Stimulated activated naive CD8-positive, alpha-beta T cell treated with anti-CD3 and anti-CD28 coated beads, Interleukin-15, Interleukin-2, amounts not matched to agents 100 ng/mL and 50 ng/mL, for 24 hours (primary cell): ENCODE data around the gene HENMT1.
"Not testable (repeated sequence)": the region's sequence is repeated elsewhere in the genome, so short reads cannot be mapped to it uniquely, and the experiment has no call there.

Experiments
- H3K27ac Mint-ChIP-seq: one replicate; pipeline ENCODE4 v1.8.0; 2021; ENCODE audit warnings: mild to moderate bottlenecking, mixed read lengths
- H3K27me3 Mint-ChIP-seq: one replicate; pipeline ENCODE4 v1.8.0; 2021; ENCODE audit warnings: mixed read lengths
- H3K36me3 Mint-ChIP-seq: one replicate; pipeline ENCODE4 v1.8.0; 2021; ENCODE audit warnings: low read depth, mixed read lengths
- H3K4me1 Mint-ChIP-seq: one replicate; pipeline ENCODE4 v1.8.0; 2021; ENCODE audit warnings: low read depth, mixed read lengths
- H3K4me3 Mint-ChIP-seq: one replicate; pipeline ENCODE4 v1.8.0; 2021; ENCODE audit warnings: mild to moderate bottlenecking, mixed read lengths
- H3K9me3 Mint-ChIP-seq: one replicate; pipeline ENCODE4 v1.8.0; 2021; ENCODE audit warnings: mixed read lengths

The HENMT1 gene

DNA sequence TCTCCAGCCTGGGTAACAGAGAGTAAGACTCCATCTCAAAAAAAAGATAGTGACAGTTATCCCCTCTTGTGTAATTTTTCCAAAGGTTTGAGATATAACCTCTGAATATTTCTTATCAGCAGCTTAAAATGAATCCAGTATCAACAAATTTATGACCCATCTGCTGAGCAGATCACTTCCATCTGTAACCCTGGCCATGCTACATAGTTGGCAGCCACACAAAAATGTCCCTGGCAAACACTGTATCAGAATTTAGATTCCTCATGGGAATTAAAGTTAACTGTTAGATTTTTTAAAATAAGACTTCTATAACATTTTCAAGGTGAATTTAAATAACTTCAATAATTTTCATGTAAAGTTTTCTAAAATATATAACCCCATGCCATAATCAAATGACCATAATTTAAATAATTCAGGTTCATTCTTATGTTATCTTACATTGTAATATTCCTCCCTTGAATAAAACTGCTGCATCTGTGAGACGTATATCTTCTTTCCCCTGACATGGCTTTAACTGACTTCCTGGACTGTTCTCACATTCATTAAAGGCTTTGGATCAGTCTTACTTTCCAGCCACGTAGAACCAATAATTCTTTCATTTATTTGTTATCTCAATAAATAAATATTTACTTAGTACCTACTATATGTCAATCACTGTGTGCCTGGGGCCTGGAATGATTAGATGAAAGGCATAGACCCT is 25.9 kb upstream of the HENMT1 start:
- Mint-ChIP-seq H3K9me3 (no peaks in the 10 kb centered on the region), H3K36me3 (no peaks in the 10 kb centered on the region), H3K27ac (no peak overlapping the region), H3K27me3 (no peaks in the 10 kb centered on the region), H3K4me1 (peaks cover 17% of the 10 kb centered on the region), H3K4me3 (no peak overlapping the region)

DNA sequence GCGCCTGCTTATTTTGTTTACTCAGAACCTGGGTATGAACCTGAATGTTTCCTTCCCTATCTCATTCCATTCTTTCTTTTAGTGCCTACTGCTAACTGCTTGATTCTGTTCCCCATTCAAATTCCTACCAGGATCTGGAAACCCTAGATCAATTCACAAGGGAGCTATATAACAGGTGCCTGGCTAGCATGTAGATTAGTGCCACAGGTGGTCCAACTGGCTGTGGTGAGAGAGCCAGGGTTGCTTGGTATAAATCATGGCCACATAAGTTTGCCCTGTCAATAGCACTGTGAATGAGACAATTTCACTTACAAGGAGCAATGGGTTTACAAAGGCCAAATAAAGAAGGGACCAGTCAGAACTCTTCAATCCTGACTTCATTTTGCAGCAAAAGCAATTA is 24.6 kb upstream of the HENMT1 start:
- Mint-ChIP-seq H3K27ac (no peak overlapping the region), H3K9me3 (no peaks in the 10 kb centered on the region), H3K4me1 (peaks cover 6% of the 10 kb centered on the region), H3K36me3 (no peaks in the 10 kb centered on the region), H3K4me3 (no peak overlapping the region), H3K27me3 (no peaks in the 10 kb centered on the region)

DNA sequence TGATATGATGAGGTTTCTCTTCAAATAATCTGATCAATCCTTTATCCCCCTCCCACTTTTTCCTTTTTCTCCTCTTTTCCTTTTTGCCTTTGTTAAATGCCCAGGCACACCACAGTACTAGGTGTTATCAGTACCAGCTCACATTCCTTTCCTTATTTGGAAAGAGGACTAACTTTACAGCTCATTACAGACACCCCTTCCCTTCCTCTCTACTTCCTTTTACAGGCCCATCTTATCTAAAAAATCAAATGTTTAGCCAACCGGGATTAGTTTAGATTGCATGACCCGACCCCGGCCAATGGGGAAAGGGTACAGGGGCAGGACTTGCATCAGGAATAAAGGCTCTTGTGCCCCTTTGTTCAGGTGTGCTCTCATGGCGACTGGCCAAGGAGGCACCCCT is 20.8 kb upstream of the HENMT1 start:
- H3K27me3 Mint-ChIP-seq, H3K4me3 Mint-ChIP-seq, H3K27ac Mint-ChIP-seq, H3K4me1 Mint-ChIP-seq, H3K9me3 Mint-ChIP-seq, H3K36me3 Mint-ChIP-seq: not testable (repeated sequence)

DNA sequence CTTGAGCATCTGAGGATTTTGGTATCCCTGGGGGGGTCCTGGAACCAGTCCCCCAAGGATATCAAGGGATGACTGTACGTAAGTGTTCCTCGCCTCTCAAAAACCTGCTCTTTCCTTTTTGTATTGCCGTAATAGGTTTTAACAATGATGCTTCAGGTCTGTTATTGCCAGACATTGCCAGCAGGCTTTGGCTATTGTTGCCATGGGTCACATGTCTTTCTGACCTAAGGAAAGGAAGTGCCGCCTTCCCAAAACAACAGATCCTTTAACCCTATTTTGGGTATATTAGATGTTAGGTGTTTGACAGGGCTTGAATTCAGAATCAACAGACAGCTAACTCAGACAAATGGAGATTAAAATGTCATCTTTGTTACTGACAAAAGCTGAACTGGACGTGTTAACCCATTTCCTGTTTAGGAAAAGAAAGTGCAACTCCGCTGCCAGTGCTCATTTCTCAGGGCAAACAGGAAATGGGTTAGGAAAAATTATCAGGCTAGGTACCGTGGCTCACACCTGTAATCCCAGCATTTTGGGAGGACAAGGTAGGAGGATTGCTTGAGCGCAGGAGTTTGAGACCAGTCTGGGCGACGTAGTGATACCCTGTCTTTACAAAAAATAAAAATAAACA is 18.8 kb upstream of the HENMT1 start:
- H3K9me3 Mint-ChIP-seq, result no peaks in the 10 kb centered on the region
- H3K27ac Mint-ChIP-seq, result peak overlapping the region; percentile 63
- H3K4me3 Mint-ChIP-seq, result peak overlapping the region; percentile 57
- H3K36me3 Mint-ChIP-seq, result no peaks in the 10 kb centered on the region
- no peaks in the 10 kb centered on the region for H3K27me3 Mint-ChIP-seq
- H3K4me1 Mint-ChIP-seq, result peaks cover 10% of the 10 kb centered on the region

DNA sequence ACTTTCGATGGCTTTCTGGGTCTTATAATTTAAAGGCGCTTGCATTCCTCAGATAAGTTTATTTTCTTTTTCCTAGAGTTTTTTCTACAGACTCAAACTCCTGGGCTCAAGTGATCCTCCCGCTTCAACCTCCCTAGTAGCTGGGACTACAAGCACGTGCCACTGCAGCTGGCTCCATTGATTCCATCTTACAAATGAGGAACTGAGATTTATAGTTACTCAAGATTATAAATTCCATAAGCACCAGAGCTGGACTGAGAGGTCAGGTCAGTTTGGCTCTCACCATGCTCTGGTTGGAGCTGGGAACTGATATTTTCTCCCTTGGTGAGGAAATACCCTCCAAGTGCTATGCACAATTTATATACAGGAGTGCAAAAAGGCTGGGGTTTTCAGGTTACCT is 17.8 kb upstream of the HENMT1 start:
- Mint-ChIP-seq H3K27me3 (no peaks in the 10 kb centered on the region), H3K36me3 (no peaks in the 10 kb centered on the region), H3K4me3 (no peak overlapping the region), H3K9me3 (no peaks in the 10 kb centered on the region), H3K4me1 (peaks cover 10% of the 10 kb centered on the region), H3K27ac (no peak overlapping the region)

DNA sequence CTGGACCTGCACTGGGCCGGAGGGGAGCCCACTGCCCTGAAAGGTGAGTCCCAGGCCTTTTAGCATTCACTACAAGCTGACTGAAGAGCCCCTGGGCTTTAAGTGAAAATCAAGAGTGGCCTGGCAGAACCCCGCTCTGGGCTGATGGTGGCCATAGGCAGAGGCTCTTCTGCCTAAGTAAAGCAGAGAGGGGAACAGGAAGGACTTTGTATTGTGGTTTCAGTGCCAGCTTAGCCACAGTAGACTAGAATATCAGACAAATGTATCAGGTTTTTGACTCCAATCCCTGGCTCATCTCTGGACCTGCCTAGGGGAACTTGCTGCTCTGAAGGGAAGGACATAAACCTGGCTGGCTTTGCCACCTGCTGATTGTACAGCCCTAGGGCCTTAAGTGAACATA is 10.2 kb upstream of the HENMT1 start:
- H3K27ac Mint-ChIP-seq, result no peak overlapping the region

DNA sequence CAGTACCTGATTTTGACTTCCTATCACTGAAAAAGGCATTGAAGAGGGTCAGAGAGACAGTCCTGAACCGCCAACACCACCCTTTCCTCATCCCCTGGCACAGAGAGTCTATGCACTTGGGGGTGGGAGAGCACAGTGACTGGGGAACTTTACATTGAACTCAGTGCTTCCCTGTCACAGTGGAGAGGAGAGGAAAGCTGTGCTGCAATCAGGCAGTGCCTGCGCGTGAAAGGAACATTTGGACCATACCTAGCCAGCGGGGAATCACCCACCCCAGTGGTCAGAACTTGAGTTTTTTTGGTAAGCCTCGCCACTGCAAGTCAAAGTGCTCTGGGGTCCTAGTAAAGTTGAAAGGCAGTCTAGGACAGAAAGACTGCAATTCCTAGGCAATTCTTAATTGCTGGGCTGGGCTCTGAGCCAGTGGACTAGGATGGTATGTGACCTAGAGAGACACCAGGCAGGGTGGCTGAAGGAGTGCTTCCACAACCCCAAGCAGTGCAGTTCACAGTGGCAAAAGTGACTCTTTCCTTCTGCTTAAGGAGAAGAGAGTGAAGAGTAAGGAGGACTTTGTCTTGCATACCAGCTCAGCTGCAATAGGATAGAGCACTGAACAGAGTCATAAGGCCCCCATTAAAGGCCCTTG is 9.4 kb upstream of the HENMT1 start:
- Mint-ChIP-seq H3K36me3 (no peaks in the 10 kb centered on the region), H3K4me3 (no peak overlapping the region), H3K9me3 (no peaks in the 10 kb centered on the region), H3K4me1 (peaks cover 22% of the 10 kb centered on the region), H3K27me3 (no peaks in the 10 kb centered on the region), H3K27ac (peak overlapping the region; percentile 78)

More for the DNA sequence above, 10.2 kb upstream of the HENMT1 start:
- no peaks in the 10 kb centered on the region for H3K27me3 Mint-ChIP-seq
- H3K4me3 Mint-ChIP-seq, result no peak overlapping the region
- no peaks in the 10 kb centered on the region for H3K9me3 Mint-ChIP-seq
- no peaks in the 10 kb centered on the region for H3K36me3 Mint-ChIP-seq
- H3K4me1 Mint-ChIP-seq, result peaks cover 22% of the 10 kb centered on the region

DNA sequence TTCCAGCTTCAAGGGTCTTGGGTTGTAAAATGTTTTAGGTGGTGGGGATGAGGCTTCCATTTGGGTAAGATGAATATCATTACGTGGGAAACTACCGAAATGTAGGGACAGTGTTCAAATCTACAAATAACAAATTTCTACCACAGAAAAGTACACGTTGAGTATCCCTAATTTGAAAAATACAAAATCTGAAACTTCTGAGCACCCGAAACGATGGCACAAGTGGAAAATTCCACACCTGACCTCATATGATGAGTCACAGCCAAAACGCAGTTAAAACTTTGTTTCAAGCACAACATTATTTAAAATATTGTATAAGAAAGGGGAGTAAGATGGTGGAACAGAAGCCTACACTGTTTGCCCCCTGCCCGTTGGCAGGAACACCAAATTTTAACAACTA is 8.8 kb upstream of the HENMT1 start:
- H3K27me3 Mint-ChIP-seq, result no peaks in the 10 kb centered on the region
- H3K4me3 Mint-ChIP-seq, result no peak overlapping the region
- H3K9me3 Mint-ChIP-seq, result no peaks in the 10 kb centered on the region
- H3K36me3 Mint-ChIP-seq, result no peaks in the 10 kb centered on the region
- H3K27ac Mint-ChIP-seq, result peak overlapping the region; percentile 78
- H3K4me1 Mint-ChIP-seq, result peaks cover 25% of the 10 kb centered on the region

DNA sequence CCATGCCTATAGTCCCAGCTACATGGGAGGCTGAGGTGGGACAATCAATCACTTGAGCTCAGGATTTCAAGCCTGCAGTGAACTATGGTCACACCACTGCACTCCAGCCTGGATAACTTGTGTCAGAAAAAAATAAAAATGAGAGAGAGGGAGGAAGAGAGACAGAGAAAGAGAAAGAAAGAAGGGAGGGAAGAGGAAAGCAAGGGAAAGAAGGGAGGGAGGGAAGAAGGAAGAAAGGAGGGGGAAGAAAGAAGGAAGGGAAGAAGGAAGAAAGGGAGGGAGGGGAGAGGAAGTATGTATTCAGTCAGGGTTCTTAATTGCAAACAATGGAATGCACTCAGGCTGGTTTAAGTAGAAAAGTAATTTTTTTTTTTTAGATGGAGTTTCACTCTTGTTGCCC is 7.9 kb upstream of the HENMT1 start:
- peaks cover 27% of the 10 kb centered on the region for H3K4me1 Mint-ChIP-seq
- no peaks in the 10 kb centered on the region for H3K36me3 Mint-ChIP-seq
- H3K9me3 Mint-ChIP-seq, result no peaks in the 10 kb centered on the region
- H3K27me3 Mint-ChIP-seq, result no peaks in the 10 kb centered on the region
- H3K4me3 Mint-ChIP-seq, result no peak overlapping the region
- H3K27ac Mint-ChIP-seq, result peak overlapping the region; percentile 77

DNA sequence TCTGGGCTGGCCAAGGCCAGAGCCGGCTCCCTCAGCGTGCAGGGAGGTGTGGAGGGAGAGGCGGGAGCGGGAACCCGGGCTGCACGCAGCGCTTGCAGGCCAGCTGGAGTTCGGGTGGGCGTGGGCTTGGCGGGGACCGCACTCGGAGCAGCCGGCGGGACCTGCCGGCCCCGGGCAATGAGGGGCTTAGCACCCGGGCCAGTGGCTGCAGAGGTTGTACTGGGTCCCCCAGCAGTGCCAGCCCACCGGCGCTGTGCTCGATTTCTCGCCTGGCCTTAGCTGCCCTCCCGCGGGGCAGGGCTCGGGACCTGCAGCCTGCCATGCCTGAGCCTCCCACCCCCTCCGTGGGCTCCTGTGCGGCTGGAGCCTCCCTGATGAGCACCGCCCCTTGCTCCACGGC is 6.5 kb upstream of the HENMT1 start:
- H3K27ac Mint-ChIP-seq, H3K27me3 Mint-ChIP-seq, H3K36me3 Mint-ChIP-seq, H3K9me3 Mint-ChIP-seq, H3K4me3 Mint-ChIP-seq: not testable (repeated sequence)
- H3K4me1 Mint-ChIP-seq, result peaks cover 36% of the 10 kb centered on the region

DNA sequence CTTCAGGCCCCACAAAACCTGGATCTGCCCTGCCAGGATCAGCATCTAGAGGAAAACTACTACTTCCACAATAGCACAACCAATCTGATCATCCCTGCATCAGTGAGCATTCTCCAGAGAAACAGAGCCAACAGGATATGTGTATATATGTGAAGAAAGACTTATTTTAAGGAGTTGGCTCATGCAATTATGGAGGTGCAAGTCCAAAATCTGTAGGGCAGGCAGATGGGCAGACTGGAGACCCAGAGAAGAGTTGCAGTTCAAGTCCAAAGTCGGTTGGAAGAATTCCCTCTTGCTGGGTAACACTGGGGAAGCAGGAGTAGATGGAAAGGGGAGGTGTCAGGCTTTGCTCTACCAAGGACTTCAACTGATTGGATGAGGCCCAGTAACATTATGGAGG is 4.9 kb upstream of the HENMT1 start:
- Mint-ChIP-seq H3K27me3 (no peaks in the 10 kb centered on the region), H3K27ac (no peak overlapping the region), H3K9me3 (no peaks in the 10 kb centered on the region), H3K4me3 (no peak overlapping the region), H3K36me3 (no peaks in the 10 kb centered on the region), H3K4me1 (peaks cover 47% of the 10 kb centered on the region)

DNA sequence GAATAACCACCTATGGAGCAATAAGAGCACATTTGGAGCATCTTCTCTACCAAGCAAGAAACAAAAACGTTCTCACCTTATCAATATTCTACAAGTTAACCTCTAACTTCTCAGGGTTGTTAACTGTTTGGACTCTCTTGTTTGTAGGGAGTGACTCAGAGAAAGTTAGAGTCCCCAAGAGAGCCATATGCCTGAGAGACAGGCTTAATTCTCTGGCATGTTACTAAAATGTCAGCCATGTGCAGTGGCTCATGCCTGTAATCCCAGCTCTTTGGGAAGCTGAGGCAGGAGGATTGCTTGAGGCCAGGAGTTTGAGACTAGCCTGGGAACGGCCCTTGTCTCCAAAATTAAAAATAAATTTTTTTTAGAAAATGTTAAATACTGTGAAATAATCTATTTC is 4.2 kb upstream of the HENMT1 start:
- H3K27ac Mint-ChIP-seq, result no peak overlapping the region

DNA sequence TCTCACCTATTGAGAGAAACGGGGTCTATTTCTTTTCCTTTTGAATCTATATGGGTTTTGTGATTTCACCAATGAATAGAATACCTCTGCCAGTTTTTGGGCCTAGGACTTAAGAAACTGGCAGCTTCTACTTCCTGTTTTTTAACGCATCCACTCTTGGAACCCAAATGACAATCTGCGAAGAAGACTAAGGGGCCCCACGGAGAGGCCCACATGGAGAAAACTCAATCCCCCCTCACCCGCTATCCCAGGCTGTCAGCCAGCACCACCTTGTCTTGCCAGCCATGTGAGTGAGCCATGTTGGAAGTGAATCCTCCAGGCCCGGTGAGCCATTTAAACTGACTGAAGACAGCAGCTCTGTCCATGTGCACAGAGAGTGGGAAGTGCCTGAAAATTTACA is 3.6 kb upstream of the HENMT1 start:
- H3K36me3 Mint-ChIP-seq, result no peaks in the 10 kb centered on the region
- no peaks in the 10 kb centered on the region for H3K27me3 Mint-ChIP-seq
- no peak overlapping the region for H3K4me3 Mint-ChIP-seq
- no peak overlapping the region for H3K27ac Mint-ChIP-seq
- no peaks in the 10 kb centered on the region for H3K9me3 Mint-ChIP-seq
- peaks cover 47% of the 10 kb centered on the region for H3K4me1 Mint-ChIP-seq

More for the DNA sequence above, 4.2 kb upstream of the HENMT1 start:
- Mint-ChIP-seq H3K36me3 (no peaks in the 10 kb centered on the region), H3K9me3 (no peaks in the 10 kb centered on the region), H3K4me1 (peaks cover 47% of the 10 kb centered on the region), H3K27me3 (no peaks in the 10 kb centered on the region), H3K4me3 (no peak overlapping the region)

DNA sequence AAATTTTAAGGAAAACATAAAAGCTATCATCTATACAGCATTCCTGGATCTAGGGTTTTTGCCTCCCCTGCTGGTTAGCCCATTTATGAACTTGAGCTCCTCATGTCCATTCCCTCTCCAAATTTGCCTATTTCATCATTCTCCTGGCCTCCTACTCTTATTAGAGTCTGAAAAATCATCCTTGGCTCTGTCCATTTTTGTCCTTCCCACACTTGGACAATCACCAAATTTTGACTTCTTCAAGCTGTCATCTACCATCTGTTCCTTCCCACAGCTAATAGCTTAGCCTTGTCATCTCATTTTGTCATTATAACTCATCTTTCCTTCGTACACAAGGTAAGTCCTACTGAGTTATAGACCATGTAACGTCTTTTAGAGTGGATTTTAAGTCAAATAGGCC is 2.2 kb upstream of the HENMT1 start:
- peak overlapping the region; percentile 27 for H3K4me3 Mint-ChIP-seq
- no peaks in the 10 kb centered on the region for H3K27me3 Mint-ChIP-seq
- H3K9me3 Mint-ChIP-seq, result no peaks in the 10 kb centered on the region
- no peaks in the 10 kb centered on the region for H3K36me3 Mint-ChIP-seq
- H3K27ac Mint-ChIP-seq, result peak overlapping the region; percentile 50
- peaks cover 43% of the 10 kb centered on the region for H3K4me1 Mint-ChIP-seq

DNA sequence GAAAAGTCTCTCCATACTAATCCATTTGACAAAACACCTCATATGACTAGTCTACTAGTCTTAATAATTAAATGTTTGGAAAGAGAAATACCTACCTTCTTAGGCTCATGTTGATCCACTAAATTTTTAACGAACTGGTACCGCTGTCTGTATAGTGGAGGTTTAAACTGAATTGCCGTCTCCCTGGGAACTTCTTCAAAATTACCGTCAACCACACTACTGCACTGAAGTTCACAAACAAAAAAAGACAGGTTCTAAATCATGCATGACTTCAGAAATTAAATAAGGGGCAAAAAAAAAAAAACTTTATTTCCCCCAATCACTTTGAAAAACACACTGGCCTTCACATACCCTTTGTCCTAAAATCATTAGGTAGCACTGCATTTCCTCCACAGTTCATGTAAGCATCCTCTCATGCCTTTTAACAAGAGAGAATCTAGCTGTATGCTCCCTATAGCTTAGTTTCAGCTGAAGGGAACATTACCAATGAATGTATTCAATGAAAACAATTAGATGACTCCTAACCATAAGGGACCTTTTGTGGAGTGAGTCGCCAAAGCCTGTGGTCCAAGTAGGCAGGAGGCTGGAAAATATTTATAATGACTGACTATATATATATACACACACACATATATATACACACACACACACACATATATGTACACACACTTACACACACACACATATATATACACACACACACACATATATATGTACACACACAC is 3.4 kb downstream of the HENMT1 start:
- Mint-ChIP-seq H3K27ac (peak overlapping the region; percentile 83), H3K4me1 (peaks cover 51% of the 10 kb centered on the region), H3K36me3 (peaks cover 26% of the 10 kb centered on the region), H3K9me3 (no peaks in the 10 kb centered on the region), H3K4me3 (peak overlapping the region; percentile 45), H3K27me3 (no peaks in the 10 kb centered on the region)
